HTERT RPE-1 (cell line): ENCODE results near the gene BMAL1.

Experiments used
- in situ Hi-C: fragments of 300-500 bp; cut with MboI; formaldehyde crosslinking; loops from 4 replicates; pipeline ENCODE4 v1.14.3; 2020; ENCODE audit warnings: low sequenced_read_pairs

BMAL1 gene

DNA sequence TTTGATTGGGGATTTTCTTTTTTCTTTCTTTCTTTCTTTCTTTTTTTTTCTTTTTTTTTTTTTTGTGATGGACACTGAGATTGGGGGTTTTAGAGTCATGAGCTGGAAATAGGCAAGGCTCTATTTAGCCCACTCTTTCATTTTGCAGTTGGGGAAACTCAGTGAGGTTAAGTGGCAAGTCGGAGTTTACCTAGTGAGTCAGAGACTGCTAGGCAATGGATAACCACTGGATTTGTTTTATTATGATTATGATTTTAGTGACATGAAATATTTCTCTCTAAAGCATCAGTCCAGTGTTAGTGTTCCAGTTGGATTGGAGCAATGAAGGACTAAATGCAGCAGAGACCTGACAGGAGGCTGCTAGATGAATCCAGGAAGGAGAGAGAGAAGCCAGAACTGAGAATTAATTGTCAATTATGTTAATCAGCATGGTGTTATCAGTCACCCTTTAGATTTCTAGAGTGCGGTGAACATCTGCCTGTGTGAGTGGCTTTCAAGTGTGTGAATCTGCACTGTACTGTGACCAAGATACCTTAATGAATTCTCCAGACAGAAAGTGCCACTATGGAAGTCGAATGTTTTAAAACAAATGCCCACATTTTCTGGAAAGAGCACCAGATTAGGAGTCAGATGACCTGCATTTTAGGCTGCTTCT lies 10.9 kb downstream of the BMAL1 start:
- in situ Hi-C loops = no loop called here

DNA sequence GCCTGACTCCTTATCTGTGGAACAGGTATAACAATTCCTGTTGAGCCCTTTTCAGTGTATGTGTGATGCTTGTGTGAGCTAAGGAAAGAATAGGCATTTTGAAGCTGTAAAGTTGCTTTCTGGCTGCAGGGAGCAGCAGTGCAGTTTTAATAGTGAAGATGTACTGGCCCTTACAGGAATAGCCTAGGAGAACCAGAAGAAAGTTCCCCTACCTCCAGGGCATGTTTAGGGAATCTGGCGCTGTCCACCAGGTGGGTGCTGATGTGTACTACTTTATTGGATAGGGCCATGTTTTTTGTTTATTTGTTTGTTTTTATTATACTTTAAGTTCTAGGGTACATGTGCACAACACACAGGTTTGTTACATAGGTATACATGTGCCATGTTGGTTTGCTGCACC lies 11.5 kb downstream of the BMAL1 start:
- in situ Hi-C loops = no loop called here

DNA sequence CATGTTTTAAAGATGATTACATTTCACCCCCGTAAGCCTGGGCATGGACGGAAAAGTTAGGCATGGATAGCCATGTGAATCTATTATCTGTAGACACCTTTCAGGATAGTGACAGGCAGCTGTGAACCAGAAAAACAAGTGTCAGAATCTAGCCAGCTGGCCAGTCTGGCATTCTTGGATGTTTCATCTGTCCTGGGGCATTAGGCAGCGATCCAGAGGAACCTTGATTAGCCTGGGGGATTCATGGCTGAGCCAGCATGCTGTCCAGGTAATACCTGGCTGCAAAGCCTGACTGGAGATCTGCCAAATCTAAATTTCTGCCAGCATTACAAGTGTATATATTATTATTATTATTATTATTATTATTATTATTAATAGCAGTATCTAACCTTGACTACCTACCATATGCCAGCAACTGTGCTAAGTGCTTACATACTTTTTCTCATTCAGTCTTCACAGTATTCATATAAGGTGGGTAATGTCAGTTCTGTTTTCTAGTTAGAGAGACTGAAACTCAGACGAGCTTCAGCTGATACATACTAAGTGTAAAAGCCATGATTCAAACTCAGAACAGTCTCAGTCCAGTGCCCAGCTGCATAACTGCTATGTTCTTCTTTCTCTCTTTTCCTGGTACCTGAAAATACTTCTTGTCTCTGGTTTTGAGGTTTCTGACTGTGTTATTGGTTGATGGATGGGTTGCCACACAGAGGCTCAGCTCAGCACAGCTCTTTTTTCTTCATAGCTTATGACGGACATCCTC lies 12.8 kb downstream of the BMAL1 start:
- in situ Hi-C loops = no loop called here

DNA sequence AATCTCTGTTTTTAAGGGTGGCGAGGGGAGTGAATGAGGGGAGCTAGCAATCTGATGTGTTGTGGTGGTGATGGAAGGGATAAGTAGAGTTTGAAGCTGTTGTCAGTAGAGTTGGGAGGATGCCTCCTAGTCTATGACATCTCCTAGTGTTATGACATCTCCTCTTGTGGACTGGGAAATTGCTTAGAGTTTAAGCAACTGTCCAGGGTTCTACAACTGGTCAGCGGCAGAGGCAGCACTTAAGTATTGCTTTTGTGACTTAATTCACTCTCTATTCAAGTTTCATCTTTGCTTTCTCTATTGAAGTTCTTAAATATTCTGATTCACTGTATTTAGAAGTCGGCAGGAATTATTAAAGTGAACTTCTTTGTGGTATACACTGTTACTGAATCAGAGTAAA lies 13.8 kb downstream of the BMAL1 start:
- in situ Hi-C loops = no loop called here

DNA sequence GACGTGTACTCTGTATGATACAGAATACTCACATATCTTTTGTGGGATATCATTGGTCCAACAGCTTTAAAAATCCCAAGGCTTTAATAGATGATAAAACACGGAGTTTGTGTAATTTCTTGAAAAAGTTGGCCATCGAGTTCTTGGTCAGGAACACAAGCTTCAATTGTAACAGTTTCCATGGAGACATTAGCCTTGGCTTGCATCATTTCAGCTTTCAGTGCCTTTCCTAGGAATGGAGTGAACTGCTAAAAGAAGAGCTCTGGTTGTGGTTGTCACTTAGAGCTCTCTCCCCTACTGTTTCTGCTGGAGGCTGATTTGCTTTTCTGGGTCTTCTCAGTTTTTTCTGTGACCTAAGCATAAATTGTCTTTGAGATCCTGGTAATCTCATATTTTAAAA lies 14.2 kb downstream of the BMAL1 start:
- in situ Hi-C loops = no loop called here

DNA sequence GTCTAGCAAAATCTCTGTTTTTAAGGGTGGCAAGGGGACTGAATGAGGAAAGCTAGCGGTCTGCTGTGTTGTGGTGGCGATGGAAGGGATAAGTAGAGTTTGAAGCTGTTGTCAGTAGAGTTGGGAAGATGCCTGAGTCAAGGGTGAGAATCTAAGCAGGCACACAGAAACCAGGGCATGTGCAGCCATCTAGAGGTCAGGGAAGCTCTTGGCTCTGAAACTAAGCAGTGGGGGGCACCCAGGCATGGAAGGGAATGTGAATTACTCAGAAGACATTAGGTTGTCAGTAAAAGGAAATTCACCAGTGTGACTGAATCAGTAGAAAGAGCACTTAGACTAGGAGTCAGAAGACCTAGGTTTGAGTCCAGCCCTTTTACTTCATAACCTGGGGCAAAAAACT lies 15.4 kb downstream of the BMAL1 start:
- in situ Hi-C loops = no loop called here

DNA sequence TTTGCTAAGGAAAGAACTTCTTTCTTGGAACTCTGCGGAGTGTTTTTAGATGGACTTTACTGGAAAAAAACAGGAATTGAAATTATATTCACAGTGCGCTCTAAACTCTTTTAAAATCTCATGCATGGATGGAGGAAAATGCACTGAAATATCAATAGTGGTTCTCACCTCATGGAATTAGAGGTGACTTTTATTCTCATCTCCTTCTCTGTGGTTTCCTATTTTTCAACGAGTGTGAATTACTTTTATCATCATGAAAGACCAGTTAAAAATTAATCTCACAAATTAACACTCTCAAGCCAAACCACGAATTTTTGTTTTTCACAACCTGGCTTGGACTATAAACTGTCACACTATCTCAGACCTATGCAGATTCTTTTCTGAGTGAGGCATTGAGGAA lies 16.6 kb downstream of the BMAL1 start:
- in situ Hi-C loops = no loop called here

DNA sequence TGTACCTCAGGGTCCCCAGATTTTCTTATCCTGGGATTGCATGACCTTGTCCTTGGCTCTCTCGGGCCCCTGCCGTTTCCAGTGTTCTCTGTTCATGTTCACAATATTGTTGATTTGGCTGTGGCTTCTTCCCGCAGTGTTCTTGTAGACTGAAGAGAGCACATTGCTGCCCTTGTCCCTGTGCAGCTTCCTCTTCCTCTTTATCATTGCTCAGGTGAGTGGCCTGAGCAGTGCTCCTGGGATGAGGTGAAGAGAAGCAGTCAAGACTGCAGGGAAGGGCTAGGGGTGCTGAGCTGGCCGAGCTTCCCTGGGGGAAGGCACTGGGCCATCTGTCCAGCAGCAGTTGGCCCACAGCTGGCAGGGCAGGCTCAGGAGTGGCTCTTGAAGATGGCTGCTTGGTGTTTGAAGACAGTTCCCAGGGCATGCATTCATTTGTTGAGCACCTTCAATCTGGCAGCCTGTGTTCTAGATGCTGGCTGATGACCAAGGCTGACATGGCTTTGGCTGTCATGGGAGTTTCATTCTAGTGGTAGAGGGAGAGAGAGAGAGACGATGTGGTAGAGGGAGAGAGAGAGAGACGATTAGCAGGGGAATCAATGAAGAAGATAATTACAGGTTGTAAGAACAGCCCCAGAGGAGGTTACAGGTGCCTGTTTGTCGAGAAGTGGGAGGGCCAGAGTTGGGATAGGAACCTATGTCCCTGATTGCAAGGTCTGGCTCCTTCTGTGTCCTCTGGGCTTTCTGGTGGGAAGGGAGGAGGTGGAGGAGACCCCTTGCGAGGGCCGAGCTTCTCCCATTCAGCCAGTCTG lies 17.4 kb downstream of the BMAL1 start:
- in situ Hi-C loops = no loop called here

DNA sequence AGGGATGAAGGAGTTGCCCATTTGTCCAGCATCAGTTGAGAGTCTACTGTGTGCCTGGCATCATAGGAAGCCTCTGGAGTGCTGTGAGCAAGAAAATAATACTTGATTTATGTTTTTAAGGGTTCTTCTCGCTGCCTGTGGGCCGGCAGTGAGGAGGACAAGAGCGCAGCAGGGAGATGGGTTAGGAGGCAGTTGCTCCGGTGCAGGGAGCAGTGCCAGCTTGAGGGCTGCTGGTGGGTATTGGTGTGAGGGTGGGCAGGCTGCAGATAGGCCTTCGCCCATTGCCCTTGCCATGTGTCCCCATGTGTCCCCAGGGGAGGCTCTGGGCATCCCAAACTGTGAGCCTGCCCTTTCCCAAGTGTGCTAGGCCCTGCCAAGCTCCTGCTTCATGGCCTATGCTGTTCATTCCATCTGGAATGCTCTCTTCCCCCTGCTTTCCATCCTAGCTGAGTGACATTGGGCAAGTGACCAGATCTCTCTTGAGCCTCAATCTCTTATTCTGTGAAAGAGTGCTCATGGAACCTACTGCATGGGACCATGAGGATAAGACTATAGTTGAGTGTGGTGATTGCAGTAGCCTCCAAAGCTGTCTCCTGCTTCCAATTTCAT lies 19.8 kb downstream of the BMAL1 start:
- in situ Hi-C loops = no loop called here

DNA sequence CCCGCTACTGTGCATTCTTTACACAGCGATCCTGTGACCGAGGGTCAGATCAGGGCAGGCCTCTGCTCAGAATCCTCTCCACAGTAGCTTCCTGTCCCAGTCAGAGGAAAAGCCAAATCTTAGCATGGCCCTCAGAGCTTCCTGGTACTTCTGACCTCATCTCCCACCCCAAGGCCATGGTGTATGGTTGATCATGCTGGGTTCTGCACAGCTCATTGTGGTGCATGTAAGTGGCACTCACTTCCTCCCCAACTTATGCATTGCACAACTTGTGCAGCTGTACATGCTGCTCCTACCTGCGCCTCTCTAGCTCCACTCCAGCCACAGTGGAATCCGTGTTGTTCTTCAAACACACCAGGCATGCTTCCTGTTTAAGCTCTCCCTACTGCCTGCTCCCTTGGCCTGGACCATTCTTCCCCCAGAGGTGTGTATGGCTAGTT lies 20.3 kb downstream of the BMAL1 start:
- in situ Hi-C loops = no loop called here

DNA sequence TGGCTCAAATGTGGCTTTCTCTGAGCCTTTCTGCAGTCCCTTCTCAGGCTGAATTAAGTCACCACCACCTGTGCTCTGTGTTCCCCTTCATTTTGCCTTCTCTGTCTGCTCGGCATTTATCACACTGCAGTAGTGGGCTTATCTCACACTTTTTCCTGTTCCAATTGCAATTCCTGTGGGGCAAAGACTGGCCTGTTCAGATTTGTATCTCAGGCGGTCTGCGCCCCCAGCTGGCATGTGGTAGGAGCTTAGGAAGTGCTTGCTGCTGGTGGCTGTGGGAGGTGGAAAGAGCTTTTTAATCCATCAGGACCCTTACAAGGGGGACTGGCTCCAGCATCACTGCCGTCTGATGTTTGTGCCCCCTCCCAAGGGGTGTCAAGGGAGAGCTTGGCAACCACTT lies 21.2 kb downstream of the BMAL1 start:
- in situ Hi-C loops = no loop called here

DNA sequence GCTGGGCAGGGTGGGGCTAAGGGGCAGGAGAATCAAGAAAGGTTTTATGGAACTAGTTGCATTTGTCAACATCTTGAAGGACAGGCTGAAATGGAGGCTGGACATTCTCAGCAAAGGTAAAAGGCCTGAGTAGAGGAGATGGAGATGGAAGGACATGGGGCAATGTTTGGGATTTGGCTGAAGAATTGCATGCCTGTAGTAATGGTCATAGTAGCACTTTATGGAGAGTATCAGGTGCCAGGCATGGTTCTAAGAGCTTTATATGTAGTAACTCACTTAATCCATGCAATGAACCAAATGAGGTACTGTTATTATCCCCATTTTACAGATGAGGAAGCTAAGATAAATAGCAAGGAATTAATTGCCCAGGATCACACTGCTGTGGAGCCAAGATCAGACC lies 23.9 kb downstream of the BMAL1 start:
- in situ Hi-C loops = no loop called here

DNA sequence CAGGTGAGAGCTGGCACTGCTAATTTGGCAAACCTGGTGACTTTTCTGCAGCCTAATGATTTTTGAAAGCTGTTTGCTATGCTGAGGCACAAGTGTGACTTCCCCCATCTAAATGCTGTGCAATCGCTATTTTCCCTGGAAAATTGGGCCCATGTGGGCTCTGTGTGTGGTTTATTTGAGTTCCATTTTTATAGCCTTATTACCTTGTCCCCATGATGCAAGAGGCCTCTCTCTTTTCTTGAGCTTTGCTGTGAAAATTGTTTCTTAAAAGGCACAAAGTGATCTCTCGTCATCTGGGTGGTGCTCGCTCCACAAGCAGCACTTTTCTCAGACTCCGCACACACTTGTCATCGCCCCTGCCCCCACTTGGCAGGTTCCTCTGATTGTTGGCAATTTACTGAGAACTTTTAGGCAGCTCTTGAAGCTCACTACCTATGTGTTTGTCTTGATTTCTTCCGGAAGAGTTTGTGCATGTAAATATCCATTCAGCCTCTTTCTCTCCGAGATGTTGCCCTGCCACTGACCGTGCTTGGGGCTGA lies 24.9 kb downstream of the BMAL1 start:
- in situ Hi-C loops = no loop called here

DNA sequence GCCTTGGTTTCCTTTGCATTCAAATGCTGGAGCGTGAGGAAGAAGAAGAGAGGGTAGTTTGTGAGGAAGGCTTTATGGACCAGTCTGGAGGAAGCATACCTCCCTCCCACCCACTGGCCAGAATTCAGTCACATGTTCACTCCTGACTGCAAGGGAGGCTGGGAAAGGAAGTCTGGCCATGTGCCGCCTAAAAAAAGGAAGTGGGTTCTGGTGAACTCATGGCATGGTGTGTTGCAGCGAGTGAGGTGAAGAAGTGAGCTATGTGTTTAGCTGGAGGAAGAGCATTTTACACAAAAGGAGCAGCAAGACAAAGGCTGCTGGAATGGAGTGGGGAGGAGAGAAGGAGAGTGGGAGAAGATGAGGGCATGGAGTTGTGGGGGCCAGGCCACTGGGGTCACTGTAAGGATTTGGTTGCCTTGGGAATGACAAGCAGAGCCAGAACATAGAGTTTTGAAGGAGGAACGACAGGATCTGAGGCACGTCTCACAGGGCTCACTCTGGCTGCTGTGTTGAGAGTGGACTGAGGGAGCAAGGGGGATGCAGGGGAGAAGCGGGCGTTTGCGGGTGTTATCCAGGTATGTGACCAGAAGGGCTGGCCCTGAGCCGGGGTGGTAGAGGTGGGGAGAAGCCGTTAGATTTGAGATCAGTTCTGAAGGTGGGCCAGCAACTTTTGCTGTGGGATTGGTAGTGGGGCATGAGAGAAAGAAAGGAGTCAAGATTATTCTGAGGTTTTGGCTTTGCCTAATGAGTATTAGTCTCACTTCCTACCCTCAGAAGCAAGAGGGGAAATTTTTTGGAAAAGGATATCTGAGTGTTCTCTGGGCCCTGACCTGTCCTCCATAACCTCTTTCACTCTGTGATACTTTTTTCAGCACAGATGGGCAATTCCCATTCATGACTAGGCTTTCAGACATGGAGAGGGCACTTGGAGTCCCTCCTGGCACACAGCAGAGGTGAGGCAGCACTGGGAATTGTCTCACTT lies 26.4 kb downstream of the BMAL1 start:
- in situ Hi-C loops = no loop called here

DNA sequence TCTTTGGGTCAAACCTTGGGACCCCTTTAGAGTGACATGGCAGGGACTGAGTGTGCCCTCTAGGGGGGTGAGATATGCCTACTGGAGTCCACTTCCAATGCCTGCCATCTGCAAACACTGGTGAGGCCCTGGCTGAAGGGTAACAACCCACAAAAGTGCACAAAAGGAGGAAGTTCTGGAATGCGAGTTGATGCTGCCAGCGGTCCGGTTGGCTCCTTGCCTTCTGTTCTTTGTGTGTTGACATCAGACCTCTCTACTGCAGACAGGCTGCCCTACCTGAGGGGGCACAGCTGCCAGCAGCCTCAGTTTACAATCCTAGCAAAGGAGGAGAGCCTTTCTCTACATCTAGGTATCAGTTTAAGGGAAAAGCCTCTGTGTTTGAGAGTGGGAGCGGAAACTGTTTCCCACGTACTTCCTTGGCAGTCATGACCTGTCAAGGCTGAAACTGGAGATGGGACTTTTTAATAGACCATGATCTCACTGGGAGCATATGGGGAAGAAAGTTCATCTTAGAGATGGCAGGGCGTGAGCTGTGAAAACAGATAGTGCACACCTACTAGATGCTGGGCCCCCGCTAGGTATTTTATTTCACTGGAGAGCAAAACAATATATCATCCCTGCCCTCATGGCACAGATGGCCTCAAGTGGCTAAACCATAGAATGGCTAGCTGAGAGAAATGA lies 27.2 kb downstream of the BMAL1 start:
- in situ Hi-C loops = no loop called here

DNA sequence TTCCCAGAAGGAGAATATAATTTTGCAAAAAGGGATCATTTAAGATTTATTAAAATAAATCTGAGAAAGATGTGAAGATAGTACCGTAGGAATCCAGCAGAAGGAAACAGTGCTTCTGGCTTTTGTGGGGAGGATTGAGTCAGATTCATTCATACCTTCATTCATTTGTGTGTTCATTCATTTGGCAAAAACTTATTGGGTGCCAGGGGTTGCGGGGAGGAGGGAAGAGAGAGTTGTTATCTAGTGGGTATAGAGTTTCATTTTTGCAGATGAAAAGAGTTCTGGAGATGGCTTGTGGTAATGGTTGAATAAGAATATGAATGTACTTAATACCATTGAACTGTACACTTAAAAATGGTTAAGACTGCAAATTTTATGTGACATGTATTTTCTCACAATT lies 31.1 kb downstream of the BMAL1 start:
- in situ Hi-C loops = no loop called here

DNA sequence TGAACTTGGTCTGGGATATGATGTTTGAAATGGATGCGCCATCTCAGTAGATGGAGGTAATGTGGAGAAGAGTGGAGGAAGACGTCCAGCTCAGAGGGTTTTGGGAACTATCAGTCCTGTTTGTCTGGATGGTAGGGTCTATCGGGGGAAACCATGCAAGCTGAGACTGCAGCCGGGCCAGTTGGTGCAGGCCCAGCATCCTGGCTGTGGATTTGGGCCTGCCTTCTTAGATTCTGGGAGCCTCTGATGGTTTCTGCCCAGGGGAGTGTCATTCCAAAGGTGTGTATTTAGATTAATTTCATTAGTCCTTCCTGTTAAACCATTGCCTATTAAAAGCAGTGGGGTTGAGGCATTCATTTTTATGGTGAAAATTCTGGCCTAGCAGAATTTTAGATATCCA lies 31.6 kb downstream of the BMAL1 start:
- in situ Hi-C loops = no loop called here

DNA sequence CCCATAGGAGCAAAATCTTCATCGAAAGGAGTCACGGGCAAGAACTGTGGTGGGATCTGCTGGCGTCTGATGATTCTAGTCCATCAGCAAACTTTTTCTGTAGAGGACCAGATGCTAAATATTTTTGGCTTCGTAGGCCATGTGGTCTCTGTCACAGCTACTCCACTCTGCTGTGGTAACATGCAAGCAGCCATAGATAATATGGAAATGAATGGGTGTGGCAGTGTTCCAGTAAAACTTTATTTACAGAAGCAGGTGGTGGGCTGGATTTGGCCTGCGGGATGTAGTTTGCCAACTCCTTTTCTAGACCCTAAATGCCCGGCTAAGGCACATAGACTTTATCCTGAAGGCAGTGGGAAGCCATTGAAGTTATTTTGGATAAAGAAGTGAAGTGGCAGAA lies 32.9 kb downstream of the BMAL1 start:
- in situ Hi-C loops = no loop called here

DNA sequence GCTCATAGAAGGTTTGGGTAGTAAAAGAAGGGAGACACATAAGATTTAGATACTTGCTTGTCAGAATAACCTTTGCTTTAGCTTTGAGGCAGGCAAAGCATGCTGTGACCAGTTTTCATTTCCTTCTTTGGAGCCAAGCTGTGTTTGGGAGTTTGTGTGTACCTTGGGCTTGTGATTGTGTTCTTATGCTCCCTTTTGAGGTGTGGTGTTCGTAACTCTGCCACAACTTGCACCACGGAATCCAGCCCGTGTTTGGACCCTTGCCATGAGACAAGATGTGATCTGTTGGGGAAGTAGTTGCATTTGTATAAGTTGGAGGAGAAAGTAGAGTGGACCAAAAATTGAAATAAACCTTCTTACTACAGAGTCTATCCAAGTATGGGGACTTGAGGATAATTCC lies 34.0 kb downstream of the BMAL1 start:
- in situ Hi-C loops = no loop called here
